ENCODE data around the gene TAF11L14. TPM values are rescaled to one million over a fixed set of nuclear protein-coding genes. Genes with fewer than 3 reads are reported as not detected.
A peak's percentile ranks its signal among the peaks of the same experiment; 100 is the strongest.
"Not testable (repeated sequence)": the region's sequence is repeated elsewhere in the genome, so short reads cannot be mapped to it uniquely, and the experiment has no call there.

TAF11L14 gene
- total RNA-seq, 1 donor from 2014 or later, result not detected

GRCh38 chr5:17614872-17615605 lies 19.2 kb upstream of the TAF11L14 start:
- ATAC-seq (no peak), DNase-seq (no peak)
- no peak overlapping the region for H3K4me3 ChIP-seq
- intact Hi-C loops (cut with DNase I), result no loop called here
- no peak overlapping the region for H3K27ac ChIP-seq
- no peaks in the 10 kb centered on the region for H3K9me3 ChIP-seq
- no peaks in the 10 kb centered on the region for H3K36me3 ChIP-seq
- no peaks in the 10 kb centered on the region for H3K27me3 ChIP-seq
- H3K4me1 ChIP-seq, result no peaks in the 10 kb centered on the region
- TF ChIP-seq, protein P1, sequence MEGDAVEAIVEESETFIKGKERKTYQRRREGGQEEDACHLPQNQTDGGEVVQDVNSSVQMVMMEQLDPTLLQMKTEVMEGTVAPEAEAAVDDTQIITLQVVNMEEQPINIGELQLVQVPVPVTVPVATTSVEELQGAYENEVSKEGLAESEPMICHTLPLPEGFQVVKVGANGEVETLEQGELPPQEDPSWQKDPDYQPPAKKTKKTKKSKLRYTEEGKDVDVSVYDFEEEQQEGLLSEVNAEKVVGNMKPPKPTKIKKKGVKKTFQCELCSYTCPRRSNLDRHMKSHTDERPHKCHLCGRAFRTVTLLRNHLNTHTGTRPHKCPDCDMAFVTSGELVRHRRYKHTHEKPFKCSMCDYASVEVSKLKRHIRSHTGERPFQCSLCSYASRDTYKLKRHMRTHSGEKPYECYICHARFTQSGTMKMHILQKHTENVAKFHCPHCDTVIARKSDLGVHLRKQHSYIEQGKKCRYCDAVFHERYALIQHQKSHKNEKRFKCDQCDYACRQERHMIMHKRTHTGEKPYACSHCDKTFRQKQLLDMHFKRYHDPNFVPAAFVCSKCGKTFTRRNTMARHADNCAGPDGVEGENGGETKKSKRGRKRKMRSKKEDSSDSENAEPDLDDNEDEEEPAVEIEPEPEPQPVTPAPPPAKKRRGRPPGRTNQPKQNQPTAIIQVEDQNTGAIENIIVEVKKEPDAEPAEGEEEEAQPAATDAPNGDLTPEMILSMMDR (IDR thresholded peaks at IDR 0.05), result no peak

DNA sequence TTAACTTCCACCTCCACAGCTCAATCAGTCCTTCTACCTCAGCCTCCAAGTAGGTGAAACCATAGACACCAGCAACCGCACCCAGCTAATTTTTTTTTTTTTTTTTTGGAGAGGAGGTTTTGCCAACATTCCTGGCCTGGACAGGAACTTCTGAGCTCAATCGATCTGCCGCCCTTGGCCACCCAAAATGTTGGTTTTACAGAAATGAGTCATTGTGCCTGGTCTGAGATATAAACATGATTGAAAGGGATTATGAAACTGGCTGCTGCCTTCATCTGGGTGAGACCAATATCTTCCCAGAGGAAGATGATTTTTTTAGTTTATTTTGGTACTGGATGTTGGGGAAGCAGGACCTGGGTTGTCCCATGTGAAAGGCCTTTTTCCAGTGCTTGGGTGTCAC lies 14.9 kb upstream of the TAF11L14 start:
- TF ChIP-seq, protein P1 (IDR thresholded peaks at IDR 0.05), result no peak
- no peak for ATAC-seq
- no peaks in the 10 kb centered on the region for H3K27me3 ChIP-seq
- intact Hi-C loops (cut with DNase I), result no loop called here
- no peak overlapping the region for H3K27ac ChIP-seq
- H3K36me3 ChIP-seq, result no peaks in the 10 kb centered on the region
- no peaks in the 10 kb centered on the region for H3K9me3 ChIP-seq
- no peak overlapping the region for H3K4me3 ChIP-seq
- no peak for DNase-seq
- H3K4me1 ChIP-seq, result no peaks in the 10 kb centered on the region

- H3K36me3 ChIP-seq, result no peaks in the 10 kb centered on the region
- H3K4me3 ChIP-seq, result no peak overlapping the region
- H3K9me3 ChIP-seq, result no peaks in the 10 kb centered on the region
- ATAC-seq (no peak), DNase-seq (no peak)
- H3K27ac ChIP-seq, result no peak overlapping the region
- H3K4me1 ChIP-seq, result no peaks in the 10 kb centered on the region
- H3K27me3 ChIP-seq, result no peaks in the 10 kb centered on the region
- intact Hi-C loops (cut with DNase I), result no loop called here
- TF ChIP-seq, protein P1 (IDR thresholded peaks at IDR 0.05), result no peak
These were observed 13.6 kb upstream of the TAF11L14 start for GRCh38 chr5:17620627-17621026.

DNA sequence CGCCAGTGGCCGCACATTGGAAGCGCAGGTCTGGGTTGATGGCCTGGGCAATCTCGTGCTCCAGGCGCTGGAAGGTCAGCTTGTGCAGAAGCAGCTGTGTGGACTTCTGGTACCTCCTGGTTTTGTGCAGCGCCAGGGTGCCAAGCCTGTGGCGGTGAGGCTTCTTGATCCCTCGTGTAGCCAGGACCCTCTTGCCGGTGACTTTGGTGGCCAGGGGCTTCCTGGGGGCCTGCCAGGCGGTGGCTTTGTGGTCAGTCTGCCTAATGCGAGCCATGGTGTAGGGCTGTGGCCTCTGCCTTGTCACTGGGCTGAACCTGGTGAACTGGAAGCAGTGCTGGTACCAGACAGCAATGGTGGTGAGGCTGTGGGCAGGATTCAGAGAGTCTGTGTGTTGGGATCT lies 8.6 kb upstream of the TAF11L14 start:
- H3K4me3 ChIP-seq, result no peak overlapping the region
- H3K27me3 ChIP-seq, result no peaks in the 10 kb centered on the region
- peak; percentile 38 for ATAC-seq
- H3K9me3 ChIP-seq, result no peaks in the 10 kb centered on the region
- H3K36me3 ChIP-seq, result no peaks in the 10 kb centered on the region
- H3K27ac ChIP-seq, result no peak overlapping the region
- intact Hi-C loops (cut with DNase I), result no loop called here
- H3K4me1 ChIP-seq, result no peaks in the 10 kb centered on the region
- TF ChIP-seq, protein P1 (IDR thresholded peaks at IDR 0.05), result no peak
- no peak for DNase-seq

DNA sequence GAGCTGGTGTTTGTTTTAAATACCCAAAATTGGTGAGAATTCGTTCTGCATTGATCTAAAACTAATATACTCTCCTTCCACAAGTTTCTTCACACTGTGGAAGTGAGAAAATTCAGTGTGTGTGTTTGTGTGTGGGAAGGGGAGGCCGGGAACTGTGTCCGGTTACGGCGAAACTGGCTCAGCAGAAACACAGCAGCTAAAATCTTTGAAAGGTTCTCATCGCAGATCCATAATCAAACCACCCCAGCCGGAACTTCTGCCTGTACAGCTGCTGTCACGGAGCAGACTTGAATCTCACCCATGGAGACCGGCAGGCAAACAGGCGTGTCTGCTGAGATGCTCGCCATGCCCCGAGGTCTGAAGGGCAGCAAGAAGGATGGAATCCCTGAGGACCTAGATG lies 2.5 kb upstream of the TAF11L14 start, which contains the start of gene TAF11L13:
Gene TAF11L13, plus strand, starts transcription at position 301 of the 400 bp plus-strand sequence.
- intact Hi-C loops (cut with DNase I); ATAC-seq: not testable (repeated sequence)

GRCh38 chr5:17649232-17649631 lies 15.0 kb downstream of the TAF11L14 start:
- H3K9me3 ChIP-seq; ATAC-seq; H3K4me1 ChIP-seq; H3K27ac ChIP-seq; H3K27me3 ChIP-seq; H3K4me3 ChIP-seq; H3K36me3 ChIP-seq; intact Hi-C loops (cut with DNase I); DNase-seq: not testable (repeated sequence)

More for the DNA sequence above, 2.5 kb upstream of the TAF11L14 start, which contains the start of gene TAF11L13:
- H3K9me3 ChIP-seq, H3K4me1 ChIP-seq, H3K27me3 ChIP-seq, H3K36me3 ChIP-seq, H3K4me3 ChIP-seq, DNase-seq, H3K27ac ChIP-seq: not testable (repeated sequence)

DNA sequence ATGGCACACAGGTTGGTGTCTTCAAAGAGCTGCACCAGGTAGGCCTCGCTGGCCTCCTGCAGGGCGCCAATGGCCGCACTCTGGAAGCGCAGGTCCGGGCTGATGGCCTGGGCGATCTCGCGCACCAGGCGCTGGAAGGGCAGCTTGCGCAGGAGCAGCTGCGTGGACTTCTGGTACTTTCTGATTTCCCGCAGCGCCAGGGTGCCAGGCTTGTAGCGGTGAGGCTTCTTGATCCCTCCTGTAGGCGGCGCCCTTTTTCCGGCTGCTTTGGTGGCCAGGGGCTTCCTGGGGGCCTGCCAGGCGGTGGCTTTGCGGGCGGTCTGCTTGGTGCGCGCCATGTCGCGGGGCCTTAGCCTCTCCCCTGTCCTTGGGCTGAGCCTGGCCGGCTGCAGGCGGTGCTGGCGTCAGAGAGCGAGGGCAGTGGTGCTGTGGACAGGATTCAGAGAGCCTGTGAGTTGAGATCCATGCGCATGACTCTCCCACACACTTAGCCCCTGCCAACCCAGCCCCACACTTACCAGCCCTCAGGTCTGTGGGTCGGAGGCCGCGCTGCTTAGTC lies 21.0 kb downstream of the TAF11L14 start:
- DNase-seq; H3K27ac ChIP-seq; H3K4me3 ChIP-seq; H3K4me1 ChIP-seq; H3K27me3 ChIP-seq; intact Hi-C loops (cut with DNase I); H3K9me3 ChIP-seq; H3K36me3 ChIP-seq: not testable (repeated sequence)
- ATAC-seq, result peak; percentile 34
